Breast epithelium (tissue), 3 donors: ENCODE results near the gene XIRP2.

Experiments
- CTCF ChIP-seq, 3 donors: fragments of 450-650 bp; IDR thresholded peaks; one replicate each; pipeline ENCODE4 v1.5.1; 2016 to 2017; ENCODE audit warnings: antibody characterized with exemption in 3 of 3, mild to moderate bottlenecking in 3 of 3, moderate library complexity in 3 of 3
- POLR2A ChIP-seq: fragments of 450-650 bp; IDR thresholded peaks from one replicate; pipeline ENCODE4 v1.6.1; 2016; ENCODE audit warnings: antibody characterized with exemption, mild to moderate bottlenecking, moderate library complexity
- POLR2AphosphoS5 ChIP-seq, 3 donors: sonication (generic); formaldehyde crosslinking; IDR thresholded peaks; one replicate each; pipeline ENCODE4 v1.6.1; 2017; ENCODE audit warnings: antibody characterized with exemption in 3 of 3

GRCh38 chr2:166921261-166921896, 33.1 kb downstream of the XIRP2 start:
- TF ChIP-seq CTCF (IDR thresholded peaks at IDR 0.05) (no peak), POLR2AphosphoS5 (IDR thresholded peaks at IDR 0.05) (no peak), POLR2A (no peak)
